ENCODE results near the gene PBX4.
A peak's percentile ranks its signal among the peaks of the same experiment; 100 is the strongest.

The PBX4 gene

DNA sequence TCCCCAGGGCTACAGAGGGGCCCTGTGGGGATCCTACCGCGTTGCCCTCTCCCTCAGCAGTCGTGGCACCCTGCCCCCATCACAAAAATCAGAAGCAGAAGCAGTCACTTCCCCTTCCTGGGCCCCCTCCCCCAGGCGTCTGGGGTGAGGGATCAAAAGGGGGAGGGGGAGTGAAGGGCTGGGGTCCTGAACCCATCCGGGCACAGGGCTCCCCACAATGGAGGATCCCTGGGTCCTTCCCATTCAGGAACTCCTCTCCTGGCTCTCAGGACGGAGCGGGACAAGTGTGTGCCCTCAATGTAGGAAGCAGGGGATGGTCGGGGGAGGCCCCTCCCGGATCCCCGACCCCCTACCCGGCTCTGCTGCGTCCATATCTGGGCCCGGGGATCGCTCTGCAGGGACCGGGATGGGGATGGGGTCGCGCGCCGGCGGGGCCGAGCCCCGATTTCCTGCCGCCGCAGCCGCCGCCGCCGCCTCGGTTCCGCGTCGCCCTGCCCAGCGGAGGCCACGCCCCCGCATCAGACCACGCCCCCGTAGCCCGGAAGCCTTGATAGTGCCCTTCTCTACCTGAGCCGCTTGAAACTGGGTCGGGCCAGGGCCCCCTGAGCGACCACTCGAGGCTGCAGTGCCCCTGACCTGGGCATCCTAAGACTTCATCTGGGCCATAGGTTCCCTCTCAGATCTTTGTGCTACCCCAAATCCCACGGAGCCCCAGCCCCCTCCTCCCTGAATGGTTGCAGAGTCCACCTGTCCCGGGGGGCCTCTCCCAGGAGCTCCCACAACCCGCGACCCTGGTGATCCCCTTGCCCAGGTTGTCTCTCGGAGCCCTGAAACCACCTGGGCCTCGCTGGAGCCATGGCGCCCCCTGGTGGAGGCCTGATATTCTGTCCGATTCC, 24.9 kb upstream of the PBX4 start, which contains the start of gene GMIP (continued):
- TF ChIP-seq, protein P1, sequence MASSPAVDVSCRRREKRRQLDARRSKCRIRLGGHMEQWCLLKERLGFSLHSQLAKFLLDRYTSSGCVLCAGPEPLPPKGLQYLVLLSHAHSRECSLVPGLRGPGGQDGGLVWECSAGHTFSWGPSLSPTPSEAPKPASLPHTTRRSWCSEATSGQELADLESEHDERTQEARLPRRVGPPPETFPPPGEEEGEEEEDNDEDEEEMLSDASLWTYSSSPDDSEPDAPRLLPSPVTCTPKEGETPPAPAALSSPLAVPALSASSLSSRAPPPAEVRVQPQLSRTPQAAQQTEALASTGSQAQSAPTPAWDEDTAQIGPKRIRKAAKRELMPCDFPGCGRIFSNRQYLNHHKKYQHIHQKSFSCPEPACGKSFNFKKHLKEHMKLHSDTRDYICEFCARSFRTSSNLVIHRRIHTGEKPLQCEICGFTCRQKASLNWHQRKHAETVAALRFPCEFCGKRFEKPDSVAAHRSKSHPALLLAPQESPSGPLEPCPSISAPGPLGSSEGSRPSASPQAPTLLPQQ (tag by site-specific recombination; IDR thresholded peaks at IDR 0.05) = no peak
- TF ChIP-seq REST (tag by site-specific recombination; IDR thresholded peaks at IDR 0.05) = no peak
- 0 out of 2 replicates have a peak, but pooled peaks have one; percentile 30 for TF ChIP-seq ZIC2 (tag by site-specific recombination; IDR thresholded peaks at IDR 0.05)
- TF ChIP-seq ZNF169 (tag by site-specific recombination; IDR thresholded peaks at IDR 0.05) = no peak
- TF ChIP-seq ZNF292 (tag by site-specific recombination; IDR thresholded peaks at IDR 0.05; ENCODE audit: borderline replicate concordance, low read depth) = no peak
- TF ChIP-seq, protein P2, sequence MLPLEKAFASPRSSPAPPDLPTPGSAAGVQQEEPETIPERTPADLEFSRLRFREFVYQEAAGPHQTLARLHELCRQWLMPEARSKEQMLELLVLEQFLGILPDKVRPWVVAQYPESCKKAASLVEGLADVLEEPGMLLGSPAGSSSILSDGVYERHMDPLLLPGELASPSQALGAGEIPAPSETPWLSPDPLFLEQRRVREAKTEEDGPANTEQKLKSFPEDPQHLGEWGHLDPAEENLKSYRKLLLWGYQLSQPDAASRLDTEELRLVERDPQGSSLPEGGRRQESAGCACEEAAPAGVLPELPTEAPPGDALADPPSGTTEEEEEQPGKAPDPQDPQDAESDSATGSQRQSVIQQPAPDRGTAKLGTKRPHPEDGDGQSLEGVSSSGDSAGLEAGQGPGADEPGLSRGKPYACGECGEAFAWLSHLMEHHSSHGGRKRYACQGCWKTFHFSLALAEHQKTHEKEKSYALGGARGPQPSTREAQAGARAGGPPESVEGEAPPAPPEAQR (tag by site-specific recombination; IDR thresholded peaks at IDR 0.05) = no peak
- peak; percentile 64 for TF ChIP-seq ZBTB8A (tag by site-specific recombination; IDR thresholded peaks at IDR 0.05)
- TF ChIP-seq GLI4 (tag by site-specific recombination; IDR thresholded peaks at IDR 0.05) = no peak
- no peak for TF ChIP-seq ZNF202 (tag by site-specific recombination; IDR thresholded peaks at IDR 0.05; ENCODE audit: borderline replicate concordance)
- TF ChIP-seq ZNF366 (tag by site-specific recombination; conservative IDR thresholded peaks at IDR 0.05) = no peak
- TF ChIP-seq ZNF76 (tag by site-specific recombination; IDR thresholded peaks at IDR 0.05; ENCODE audit: borderline replicate concordance, low read depth) = no peak
- TF ChIP-seq, protein P3, sequence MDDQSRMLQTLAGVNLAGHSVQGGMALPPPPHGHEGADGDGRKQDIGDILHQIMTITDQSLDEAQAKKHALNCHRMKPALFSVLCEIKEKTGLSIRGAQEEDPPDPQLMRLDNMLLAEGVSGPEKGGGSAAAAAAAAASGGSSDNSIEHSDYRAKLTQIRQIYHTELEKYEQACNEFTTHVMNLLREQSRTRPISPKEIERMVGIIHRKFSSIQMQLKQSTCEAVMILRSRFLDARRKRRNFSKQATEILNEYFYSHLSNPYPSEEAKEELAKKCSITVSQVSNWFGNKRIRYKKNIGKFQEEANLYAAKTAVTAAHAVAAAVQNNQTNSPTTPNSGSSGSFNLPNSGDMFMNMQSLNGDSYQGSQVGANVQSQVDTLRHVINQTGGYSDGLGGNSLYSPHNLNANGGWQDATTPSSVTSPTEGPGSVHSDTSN (CRISPR knock-in tag; IDR thresholded peaks at IDR 0.05) = no peak
- TF ChIP-seq ZNF621 (tag by site-specific recombination; IDR thresholded peaks at IDR 0.05) = no peak
- no peak for TF ChIP-seq ZNF629 (tag by site-specific recombination; IDR thresholded peaks at IDR 0.05)
- no peak for TF ChIP-seq ZNF768 (tag by site-specific recombination; IDR thresholded peaks at IDR 0.05)
- TF ChIP-seq ZNF416 (tag by site-specific recombination; IDR thresholded peaks at IDR 0.05) = no peak
- TF ChIP-seq ZNF837 (tag by site-specific recombination; IDR thresholded peaks at IDR 0.05) = no peak
- TF ChIP-seq ZNF311 (tag by site-specific recombination; IDR thresholded peaks at IDR 0.05; ENCODE audit: borderline replicate concordance) = no peak
- no peak for TF ChIP-seq ZNF785 (tag by site-specific recombination; IDR thresholded peaks at IDR 0.05)
- TF ChIP-seq ZNF623 (tag by site-specific recombination; IDR thresholded peaks at IDR 0.05) = no peak
- TF ChIP-seq, protein P4, sequence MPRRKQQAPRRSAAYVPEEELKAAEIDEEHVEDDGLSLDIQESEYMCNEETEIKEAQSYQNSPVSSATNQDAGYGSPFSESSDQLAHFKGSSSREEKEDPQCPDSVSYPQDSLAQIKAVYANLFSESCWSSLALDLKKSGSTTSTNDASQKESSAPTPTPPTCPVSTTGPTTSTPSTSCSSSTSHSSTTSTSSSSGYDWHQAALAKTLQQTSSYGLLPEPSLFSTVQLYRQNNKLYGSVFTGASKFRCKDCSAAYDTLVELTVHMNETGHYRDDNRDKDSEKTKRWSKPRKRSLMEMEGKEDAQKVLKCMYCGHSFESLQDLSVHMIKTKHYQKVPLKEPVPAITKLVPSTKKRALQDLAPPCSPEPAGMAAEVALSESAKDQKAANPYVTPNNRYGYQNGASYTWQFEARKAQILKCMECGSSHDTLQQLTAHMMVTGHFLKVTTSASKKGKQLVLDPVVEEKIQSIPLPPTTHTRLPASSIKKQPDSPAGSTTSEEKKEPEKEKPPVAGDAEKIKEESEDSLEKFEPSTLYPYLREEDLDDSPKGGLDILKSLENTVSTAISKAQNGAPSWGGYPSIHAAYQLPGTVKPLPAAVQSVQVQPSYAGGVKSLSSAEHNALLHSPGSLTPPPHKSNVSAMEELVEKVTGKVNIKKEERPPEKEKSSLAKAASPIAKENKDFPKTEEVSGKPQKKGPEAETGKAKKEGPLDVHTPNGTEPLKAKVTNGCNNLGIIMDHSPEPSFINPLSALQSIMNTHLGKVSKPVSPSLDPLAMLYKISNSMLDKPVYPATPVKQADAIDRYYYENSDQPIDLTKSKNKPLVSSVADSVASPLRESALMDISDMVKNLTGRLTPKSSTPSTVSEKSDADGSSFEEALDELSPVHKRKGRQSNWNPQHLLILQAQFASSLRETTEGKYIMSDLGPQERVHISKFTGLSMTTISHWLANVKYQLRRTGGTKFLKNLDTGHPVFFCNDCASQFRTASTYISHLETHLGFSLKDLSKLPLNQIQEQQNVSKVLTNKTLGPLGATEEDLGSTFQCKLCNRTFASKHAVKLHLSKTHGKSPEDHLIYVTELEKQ (tag by site-specific recombination; IDR thresholded peaks at IDR 0.05; ENCODE audit: borderline replicate concordance) = no peak
- no peak for TF ChIP-seq ZNF548 (tag by site-specific recombination; IDR thresholded peaks at IDR 0.05)
- no peak for TF ChIP-seq ZNF514 (tag by site-specific recombination; IDR thresholded peaks at IDR 0.05)
- no peak for TF ChIP-seq ZNF707 (tag by site-specific recombination; IDR thresholded peaks at IDR 0.05)
- TF ChIP-seq ZNF112 (tag by site-specific recombination; IDR thresholded peaks at IDR 0.05) = no peak
- TF ChIP-seq ZNF341 (tag by site-specific recombination; IDR thresholded peaks at IDR 0.05; ENCODE audit: low read depth) = no peak
- no peak for TF ChIP-seq ZNF221 (tag by site-specific recombination; IDR thresholded peaks at IDR 0.05; ENCODE audit: borderline replicate concordance)
- TF ChIP-seq ZNF426 (tag by site-specific recombination; IDR thresholded peaks at IDR 0.05) = no peak
